C4-2B (cell line): Measurements from ENCODE around the gene RNF167.

Experiments
- H3K27ac ChIP-seq: fragments of 450-650 bp; 2 replicates; pipeline ENCODE4 v1.5.1; 2017
- CTCF ChIP-seq: fragments of 450-650 bp; conservative IDR thresholded peaks from 2 replicates; pipeline ENCODE4 v1.5.1; 2017; ENCODE audit warnings: mild to moderate bottlenecking
- ZFX ChIP-seq: fragments of 450-650 bp; IDR thresholded peaks from 2 replicates; pipeline ENCODE4 v1.6.1; 2017

The RNF167 gene

GRCh38 chr17:4895657-4896331, 44.3 kb upstream of the RNF167 start:
- no peak for TF ChIP-seq ZFX
- TF ChIP-seq CTCF: no peak
- no peak overlapping the region for H3K27ac ChIP-seq

GRCh38 chr17:4896332-4897197, 43.5 kb upstream of the RNF167 start:
- TF ChIP-seq CTCF (no peak), ZFX (no peak)
- no peak overlapping the region for H3K27ac ChIP-seq

- TF ChIP-seq ZFX: no peak
- TF ChIP-seq CTCF: no peak
- no peak overlapping the region for H3K27ac ChIP-seq
Measured at GRCh38 chr17:4897198-4897687, 42.8 kb upstream of the RNF167 start.

- TF ChIP-seq ZFX (no peak), CTCF (no peak)
- H3K27ac ChIP-seq: 0 out of 2 replicates have a peak overlapping the region, but pooled peaks have one; percentile 3
Measured at GRCh38 chr17:4897785-4898184, 42.3 kb upstream of the RNF167 start.

- H3K27ac ChIP-seq: 0 out of 2 replicates have a peak overlapping the region, but pooled peaks have one; percentile 3
- TF ChIP-seq ZFX: no peak
- no peak for TF ChIP-seq CTCF
Measured at GRCh38 chr17:4898351-4898750, 41.7 kb upstream of the RNF167 start.

GRCh38 chr17:4898927-4899326, 41.1 kb upstream of the RNF167 start:
- H3K27ac ChIP-seq: no peak overlapping the region
- no peak for TF ChIP-seq CTCF
- no peak; the same call in 1 of the 2 replicates for TF ChIP-seq ZFX
